GM19455 (cell line): ENCODE results near the gene OMA1.

ENCODE experiments used
- ATAC-seq: cut with Tn5 transposase; IDR thresholded peaks from one replicate; pipeline ENCODE4 v1.9.1; 2021; ENCODE audit not compliant: unreplicated experiment

Gene OMA1

GRCh38 chr1:58432851-58433668, 113.5 kb downstream of the OMA1 start:
- no peak for ATAC-seq

GRCh38 chr1:58431901-58432620, 114.5 kb downstream of the OMA1 start:
- no peak for ATAC-seq
